ENCODE results near the gene GLIS1. TPM values are rescaled to one million over a fixed set of nuclear protein-coding genes. Genes with fewer than 3 reads are reported as not detected.

The GLIS1 gene
- total and polyA plus RNA-seq, 2 of the 8 experiments (the other 6 are each of a cell fraction or from before 2014, with no cell fraction given): 0.15 to 0.22 TPM

DNA sequence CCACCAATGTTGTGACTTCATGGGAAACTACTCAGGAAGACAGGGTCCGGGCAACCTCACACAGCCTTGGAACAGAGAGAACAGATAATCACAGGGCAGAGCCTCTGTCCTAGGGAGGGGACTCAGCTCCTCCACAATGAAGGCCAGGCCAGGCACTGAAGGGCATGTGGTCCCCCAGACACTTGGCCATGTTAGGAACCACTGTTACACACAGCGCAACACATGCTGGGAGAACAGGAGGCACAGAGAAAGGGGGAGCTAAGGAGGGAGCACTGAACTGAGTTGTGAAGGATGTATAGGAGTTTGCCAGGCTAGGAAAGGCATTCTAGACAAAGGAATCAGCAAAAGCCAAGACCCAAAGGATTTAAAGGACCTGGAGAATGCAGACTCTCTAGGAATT is 152.2 kb downstream of the GLIS1 start (continued):
- TF ChIP-seq HDAC2 (IDR thresholded peaks at IDR 0.05; ENCODE audit: borderline replicate concordance in 1 of 2, low read depth in 2 of 2, low read length in 2 of 2): no peak
- TF ChIP-seq EGR1 (IDR thresholded peaks at IDR 0.05; ENCODE audit: borderline replicate concordance, low read depth, low read length): no peak

Measured in H1 (cell line).